ENCODE measurements around the gene NUDT9.

GRCh38 chr4:87416965-87417364 is 5.4 kb upstream of the NUDT9 start:
- TF ChIP-seq POLR2AphosphoS5 (IDR thresholded peaks at IDR 0.05; ENCODE audit: insufficient read depth in 1 of 2, low read depth in 1 of 2) (no peak), POLR2A (IDR thresholded peaks at IDR 0.05) (no peak)

Measured in vagina (tissue), 2 donors.